ENCODE measurements around the gene LCOR. TPM values are rescaled to one million over a fixed set of nuclear protein-coding genes. Genes with fewer than 3 reads are reported as not detected.
"Not testable (repeated sequence)": the region's sequence is repeated elsewhere in the genome, so short reads cannot be mapped to it uniquely, and the experiment has no call there.

Gene LCOR
- total and polyA plus RNA-seq, 2 donors, result 3.2 to 91.7 TPM

- H3K36me3 ChIP-seq (ENCODE audit: insufficient read depth), result no peaks in the 10 kb centered on the region
- no peak overlapping the region for H3K4me3 ChIP-seq (ENCODE audit: low read depth, low read length)
- H3K27ac ChIP-seq (ENCODE audit: low read depth), result no peak overlapping the region
- 94% methylated on average over 2 of the region's 2 CpGs for WGBS
- no peak for DNase-seq (ENCODE audit: extremely low spot score)
- no peaks in the 10 kb centered on the region for H3K4me1 ChIP-seq (ENCODE audit: insufficient read depth)
These were observed 196.2 kb downstream of the LCOR start for GRCh38 chr10:97028126-97028831.

GRCh38 chr10:97028832-97029178, 196.7 kb downstream of the LCOR start:
- Histone ChIP-seq H3K4me3 (ENCODE audit: low read depth, low read length) (no peak overlapping the region), H3K27ac (ENCODE audit: low read depth) (no peak overlapping the region), H3K36me3 (ENCODE audit: insufficient read depth) (no peaks in the 10 kb centered on the region), H3K4me1 (ENCODE audit: insufficient read depth) (no peaks in the 10 kb centered on the region)
- WGBS, result 91% methylated on average over 3 of the region's 3 CpGs
- no peak for DNase-seq (ENCODE audit: extremely low spot score)

- DNase-seq (ENCODE audit: extremely low spot score), result no peak
- no peak overlapping the region for H3K27ac ChIP-seq (ENCODE audit: low read depth)
- no peak overlapping the region for H3K4me3 ChIP-seq (ENCODE audit: low read depth, low read length)
- no peaks in the 10 kb centered on the region for H3K4me1 ChIP-seq (ENCODE audit: insufficient read depth)
- H3K36me3 ChIP-seq (ENCODE audit: insufficient read depth), result no peaks in the 10 kb centered on the region
- WGBS, result 87% methylated on average over 3 of the region's 3 CpGs
These were observed 197.2 kb downstream of the LCOR start for GRCh38 chr10:97029271-97029670.

GRCh38 chr10:97030894-97031293, 198.8 kb downstream of the LCOR start:
- Histone ChIP-seq H3K4me1 (ENCODE audit: insufficient read depth) (no peaks in the 10 kb centered on the region), H3K27ac (ENCODE audit: low read depth) (no peak overlapping the region), H3K4me3 (ENCODE audit: low read depth, low read length) (no peak overlapping the region), H3K36me3 (ENCODE audit: insufficient read depth) (no peaks in the 10 kb centered on the region)
- WGBS, result 68% methylated on average over 6 of the region's 6 CpGs
- no peak for DNase-seq (ENCODE audit: extremely low spot score)

- WGBS, result 93% methylated on average over 11 of the region's 11 CpGs
- Histone ChIP-seq H3K4me3 (ENCODE audit: low read depth, low read length) (no peak overlapping the region), H3K27ac (ENCODE audit: low read depth) (no peak overlapping the region), H3K36me3 (ENCODE audit: insufficient read depth) (no peaks in the 10 kb centered on the region), H3K4me1 (ENCODE audit: insufficient read depth) (no peaks in the 10 kb centered on the region)
- no peak for DNase-seq (ENCODE audit: extremely low spot score)
These were observed 199.4 kb downstream of the LCOR start for GRCh38 chr10:97031459-97031858.

GRCh38 chr10:97032624-97033023, 200.5 kb downstream of the LCOR start:
- Histone ChIP-seq H3K36me3 (ENCODE audit: insufficient read depth) (no peaks in the 10 kb centered on the region), H3K4me3 (ENCODE audit: low read depth, low read length) (no peak overlapping the region)

GRCh38 chr10:97033841-97034240, 201.7 kb downstream of the LCOR start:
- 97% methylated on average over 9 of the region's 9 CpGs for WGBS
- H3K4me1 ChIP-seq (ENCODE audit: insufficient read depth); H3K27ac ChIP-seq (ENCODE audit: low read depth); H3K36me3 ChIP-seq (ENCODE audit: insufficient read depth); H3K4me3 ChIP-seq (ENCODE audit: low read depth, low read length); DNase-seq (ENCODE audit: extremely low spot score): not testable (repeated sequence)

More at GRCh38 chr10:97032624-97033023, 200.5 kb downstream of the LCOR start:
- H3K4me1 ChIP-seq (ENCODE audit: insufficient read depth), result no peaks in the 10 kb centered on the region
- H3K27ac ChIP-seq (ENCODE audit: low read depth), result no peak overlapping the region
- DNase-seq (ENCODE audit: extremely low spot score), result no peak
- WGBS, result 43% methylated on average over 7 of the region's 7 CpGs

- Histone ChIP-seq H3K27ac (ENCODE audit: low read depth) (no peak overlapping the region), H3K36me3 (ENCODE audit: insufficient read depth) (no peaks in the 10 kb centered on the region), H3K4me1 (ENCODE audit: insufficient read depth) (no peaks in the 10 kb centered on the region), H3K4me3 (ENCODE audit: low read depth, low read length) (no peak overlapping the region)
- WGBS, result 77% methylated on average over 7 of the region's 7 CpGs
- no peak for DNase-seq (ENCODE audit: extremely low spot score)
These were observed 202.2 kb downstream of the LCOR start for GRCh38 chr10:97034301-97034700.

- no peak for DNase-seq (ENCODE audit: extremely low spot score)
- H3K27ac ChIP-seq (ENCODE audit: low read depth), result no peak overlapping the region
- H3K36me3 ChIP-seq (ENCODE audit: insufficient read depth), result no peaks in the 10 kb centered on the region
- H3K4me1 ChIP-seq (ENCODE audit: insufficient read depth), result no peaks in the 10 kb centered on the region
- H3K4me3 ChIP-seq (ENCODE audit: low read depth, low read length), result no peak overlapping the region
- whole genome bisulfite sequencing, result 88% methylated on average over 18 of the region's 18 CpGs
These were observed 203.1 kb downstream of the LCOR start for GRCh38 chr10:97034958-97035769.

GRCh38 chr10:97037365-97038361, 205.6 kb downstream of the LCOR start:
- H3K4me1 ChIP-seq (ENCODE audit: insufficient read depth), result no peaks in the 10 kb centered on the region
- H3K27ac ChIP-seq (ENCODE audit: low read depth), result no peak overlapping the region
- no peaks in the 10 kb centered on the region for H3K36me3 ChIP-seq (ENCODE audit: insufficient read depth)
- peak; percentile 49 for DNase-seq (ENCODE audit: extremely low spot score)
- peak overlapping the region; percentile 0 for H3K4me3 ChIP-seq (ENCODE audit: low read depth, low read length)
- WGBS, result 23% methylated on average over 30 of the region's 30 CpGs

- Histone ChIP-seq H3K4me3 (ENCODE audit: low read depth, low read length) (no peak overlapping the region), H3K36me3 (ENCODE audit: insufficient read depth) (no peaks in the 10 kb centered on the region), H3K27ac (ENCODE audit: low read depth) (no peak overlapping the region), H3K4me1 (ENCODE audit: insufficient read depth) (no peaks in the 10 kb centered on the region)
- WGBS, result 94% methylated on average over 7 of the region's 7 CpGs
- no peak for DNase-seq (ENCODE audit: extremely low spot score)
These were observed 206.6 kb downstream of the LCOR start for GRCh38 chr10:97038688-97039087.

GRCh38 chr10:97039538-97040247, 207.6 kb downstream of the LCOR start:
- no peak for DNase-seq (ENCODE audit: extremely low spot score)
- 89% methylated on average over 16 of the region's 16 CpGs for WGBS
- Histone ChIP-seq H3K4me3 (ENCODE audit: low read depth, low read length) (no peak overlapping the region), H3K36me3 (ENCODE audit: insufficient read depth) (no peaks in the 10 kb centered on the region), H3K27ac (ENCODE audit: low read depth) (no peak overlapping the region), H3K4me1 (ENCODE audit: insufficient read depth) (no peaks in the 10 kb centered on the region)

- no peak for DNase-seq (ENCODE audit: extremely low spot score)
- Histone ChIP-seq H3K36me3 (ENCODE audit: insufficient read depth) (no peaks in the 10 kb centered on the region), H3K4me1 (ENCODE audit: insufficient read depth) (no peaks in the 10 kb centered on the region), H3K4me3 (ENCODE audit: low read depth, low read length) (no peak overlapping the region), H3K27ac (ENCODE audit: low read depth) (no peak overlapping the region)
- WGBS, result 95% methylated on average over 9 of the region's 9 CpGs
These were observed 208.1 kb downstream of the LCOR start for GRCh38 chr10:97040248-97040584.
